ENCODE data around the gene LGALSL. TPM values are rescaled to one million over a fixed set of nuclear protein-coding genes. Genes with fewer than 3 reads are reported as not detected.

LGALSL gene
- total and polyA plus RNA-seq, 2 of the 13 experiments (the other 11 are each of a cell fraction or from before 2014, with no cell fraction given), result 15.4 to 20.0 TPM

DNA sequence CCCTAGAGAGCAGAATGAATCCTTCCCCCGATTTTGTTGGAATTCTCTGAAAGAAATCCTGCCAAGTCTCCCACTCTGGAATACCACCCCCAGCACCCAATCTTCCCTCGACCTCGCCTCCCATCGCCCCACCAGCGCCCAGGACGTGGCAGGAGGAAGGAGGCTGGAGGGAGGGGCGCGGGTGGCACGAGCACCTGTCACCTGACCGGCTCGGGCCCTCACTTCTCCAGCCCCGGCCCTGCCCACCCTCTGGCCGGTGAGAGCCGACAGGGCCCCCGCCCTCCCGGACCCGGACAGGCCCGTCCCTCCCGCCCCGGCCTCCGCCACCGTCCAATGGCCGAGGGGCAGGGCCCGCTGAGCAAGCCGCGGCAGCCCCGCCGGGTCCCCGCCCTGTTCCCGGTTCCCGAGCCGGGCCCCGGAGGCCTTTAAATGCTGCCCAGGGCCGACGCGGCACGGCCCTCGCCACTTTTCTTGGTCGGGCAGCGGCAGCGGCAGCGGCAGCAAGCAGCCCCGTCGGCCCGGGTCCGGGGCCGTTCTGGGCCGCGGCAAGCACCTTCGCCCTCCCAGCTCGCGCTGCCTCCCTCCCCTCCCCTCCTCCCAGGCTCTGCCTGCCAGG, at the start of gene LGALSL (continued):
- TF ChIP-seq ZFYVE20 (CRISPR knock-in tag; IDR thresholded peaks at IDR 0.05; ENCODE audit: borderline replicate concordance, low read depth), result no peak
- no peak; the same call in 1 of the 2 replicates for TF ChIP-seq TFAP4 (IDR thresholded peaks at IDR 0.05; ENCODE audit: borderline replicate concordance, low read depth)
- TF ChIP-seq HMGA1 (CRISPR knock-in tag; conservative IDR thresholded peaks at IDR 0.05), result no peak
- TF ChIP-seq HOXD1 (CRISPR knock-in tag; IDR thresholded peaks at IDR 0.05), result no peak
- TF ChIP-seq POLR2AphosphoS5 (IDR thresholded peaks at IDR 0.05; ENCODE audit: low read depth, low read length), result peak; percentile 42; the same call in 1 of the 2 replicates
- TF ChIP-seq CC2D1A (CRISPR knock-in tag; IDR thresholded peaks at IDR 0.05), result no peak
- no peak for TF ChIP-seq ZNF781 (CRISPR knock-in tag; IDR thresholded peaks at IDR 0.05; ENCODE audit: borderline replicate concordance, not compliant biosample characterization)
- TF ChIP-seq GMEB1 (CRISPR knock-in tag; IDR thresholded peaks at IDR 0.05; ENCODE audit: borderline replicate concordance), result no peak
- 0 out of 2 replicates have a peak, but pooled peaks have one; percentile 26 for TF ChIP-seq HBP1 (CRISPR knock-in tag; IDR thresholded peaks at IDR 0.05; ENCODE audit: low read depth)
- TF ChIP-seq ZBTB42 (CRISPR knock-in tag; IDR thresholded peaks at IDR 0.05), result peak; percentile 63; the same call in 1 of the 2 replicates
- TF ChIP-seq, protein P1, sequence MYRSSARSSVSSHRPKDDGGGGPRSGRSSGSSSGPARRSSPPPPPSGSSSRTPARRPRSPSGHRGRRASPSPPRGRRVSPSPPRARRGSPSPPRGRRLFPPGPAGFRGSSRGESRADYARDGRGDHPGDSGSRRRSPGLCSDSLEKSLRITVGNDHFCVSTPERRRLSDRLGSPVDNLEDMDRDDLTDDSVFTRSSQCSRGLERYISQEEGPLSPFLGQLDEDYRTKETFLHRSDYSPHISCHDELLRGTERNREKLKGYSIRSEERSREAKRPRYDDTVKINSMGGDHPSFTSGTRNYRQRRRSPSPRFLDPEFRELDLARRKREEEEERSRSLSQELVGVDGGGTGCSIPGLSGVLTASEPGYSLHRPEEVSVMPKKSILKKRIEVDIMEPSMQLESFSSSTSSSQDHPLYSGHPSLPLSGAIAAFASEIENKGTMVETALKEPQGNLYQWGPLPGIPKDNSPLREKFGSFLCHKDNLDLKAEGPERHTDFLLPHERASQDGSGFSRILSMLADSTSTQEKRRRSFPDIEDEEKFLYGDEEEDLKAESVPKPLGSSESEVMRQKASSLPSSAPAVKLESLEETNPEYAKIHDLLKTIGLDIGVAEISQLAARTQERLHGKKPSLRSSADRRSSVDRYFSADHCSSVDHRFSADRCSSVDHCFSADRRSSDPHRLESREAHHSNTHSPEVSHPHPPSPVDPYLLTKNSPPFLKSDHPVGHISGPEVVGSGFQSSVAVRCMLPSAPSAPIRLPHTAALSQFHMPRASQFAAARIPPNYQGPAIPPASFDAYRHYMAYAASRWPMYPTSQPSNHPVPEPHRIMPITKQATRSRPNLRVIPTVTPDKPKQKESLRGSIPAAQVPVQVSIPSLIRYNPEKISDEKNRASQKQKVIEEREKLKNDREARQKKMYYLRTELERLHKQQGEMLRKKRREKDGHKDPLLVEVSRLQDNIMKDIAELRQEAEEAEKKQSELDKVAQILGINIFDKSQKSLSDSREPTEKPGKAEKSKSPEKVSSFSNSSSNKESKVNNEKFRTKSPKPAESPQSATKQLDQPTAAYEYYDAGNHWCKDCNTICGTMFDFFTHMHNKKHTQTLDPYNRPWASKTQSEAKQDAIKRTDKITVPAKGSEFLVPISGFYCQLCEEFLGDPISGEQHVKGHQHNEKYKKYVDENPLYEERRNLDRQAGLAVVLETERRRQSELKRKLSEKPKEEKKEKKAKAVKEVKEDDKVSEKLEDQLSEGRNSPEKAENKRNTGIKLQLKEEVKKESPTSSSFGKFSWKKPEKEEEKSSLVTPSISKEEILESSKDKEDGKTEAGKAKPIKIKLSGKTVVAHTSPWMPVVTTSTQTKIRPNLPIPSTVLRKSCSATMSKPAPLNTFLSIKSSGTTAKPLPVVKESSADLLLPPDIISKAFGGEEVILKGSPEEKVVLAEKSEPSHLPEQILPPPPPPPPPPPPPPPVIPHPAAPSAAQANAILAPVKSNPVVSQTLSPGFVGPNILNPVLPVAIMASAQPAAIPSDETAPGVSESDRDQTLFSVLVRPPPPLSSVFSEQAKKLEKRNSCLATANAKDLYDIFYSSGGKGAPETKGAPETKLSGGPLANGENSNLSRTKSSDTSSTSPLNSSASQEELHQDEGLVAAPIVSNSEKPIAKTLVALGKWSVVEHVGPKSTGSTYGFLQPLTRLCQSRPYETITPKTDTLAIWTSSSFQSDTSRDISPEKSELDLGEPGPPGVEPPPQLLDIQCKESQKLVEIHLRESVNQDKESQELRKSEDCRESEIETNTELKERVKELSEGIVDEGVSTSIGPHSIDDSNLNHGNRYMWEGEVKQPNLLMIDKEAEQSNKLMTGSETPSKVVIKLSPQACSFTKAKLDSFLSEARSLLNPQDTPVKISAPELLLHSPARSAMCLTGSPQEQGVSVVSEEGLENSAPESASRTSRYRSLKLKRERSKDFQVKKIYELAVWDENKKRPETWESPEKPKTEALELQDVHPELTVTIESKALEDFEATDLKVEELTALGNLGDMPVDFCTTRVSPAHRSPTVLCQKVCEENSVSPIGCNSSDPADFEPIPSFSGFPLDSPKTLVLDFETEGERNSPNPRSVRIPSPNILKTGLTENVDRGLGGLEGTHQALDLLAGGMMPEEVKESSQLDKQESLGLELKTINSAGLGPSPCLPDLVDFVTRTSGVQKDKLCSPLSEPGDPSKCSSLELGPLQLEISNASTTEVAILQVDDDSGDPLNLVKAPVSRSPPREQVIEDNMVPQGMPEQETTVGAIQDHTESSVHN (CRISPR knock-in tag; IDR thresholded peaks at IDR 0.05), result no peak
- TF ChIP-seq TFDP1 (CRISPR knock-in tag; IDR thresholded peaks at IDR 0.05; ENCODE audit: borderline replicate concordance), result peak; percentile 37; the same call in 1 of the 2 replicates
- no peak for TF ChIP-seq ZKSCAN8 (CRISPR knock-in tag; IDR thresholded peaks at IDR 0.05; ENCODE audit: borderline replicate concordance)
- TF ChIP-seq ZNF543 (CRISPR knock-in tag; IDR thresholded peaks at IDR 0.05), result peak; percentile 62; the same call in 1 of the 2 replicates
- TF ChIP-seq HNRNPH1 (optimal IDR thresholded peaks at IDR 0.05; ENCODE audit: low read depth, low read length), result no peak
